ENCODE results near the gene SFTPB.

DNA sequence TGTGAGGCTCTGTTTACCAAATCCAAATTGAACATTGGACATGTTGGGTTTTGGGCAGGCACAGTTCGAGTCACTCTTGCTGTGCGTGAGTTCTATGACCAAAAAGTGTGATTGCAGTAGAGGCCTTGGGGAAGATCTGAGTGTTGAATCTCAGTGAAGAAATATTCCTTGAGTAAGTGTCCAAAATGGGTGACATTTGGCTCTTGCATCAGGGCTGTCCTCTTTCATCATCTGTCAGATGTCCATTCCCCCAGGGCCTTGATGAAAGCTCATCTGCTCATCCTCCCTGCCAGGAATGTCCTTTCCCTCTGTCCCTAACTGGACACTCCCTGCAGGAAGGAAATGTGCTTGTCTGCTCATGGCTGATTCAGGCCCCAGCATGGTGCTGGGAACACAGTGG, 6.4 kb upstream of the SFTPB start:
- TF ChIP-seq, protein P1, sequence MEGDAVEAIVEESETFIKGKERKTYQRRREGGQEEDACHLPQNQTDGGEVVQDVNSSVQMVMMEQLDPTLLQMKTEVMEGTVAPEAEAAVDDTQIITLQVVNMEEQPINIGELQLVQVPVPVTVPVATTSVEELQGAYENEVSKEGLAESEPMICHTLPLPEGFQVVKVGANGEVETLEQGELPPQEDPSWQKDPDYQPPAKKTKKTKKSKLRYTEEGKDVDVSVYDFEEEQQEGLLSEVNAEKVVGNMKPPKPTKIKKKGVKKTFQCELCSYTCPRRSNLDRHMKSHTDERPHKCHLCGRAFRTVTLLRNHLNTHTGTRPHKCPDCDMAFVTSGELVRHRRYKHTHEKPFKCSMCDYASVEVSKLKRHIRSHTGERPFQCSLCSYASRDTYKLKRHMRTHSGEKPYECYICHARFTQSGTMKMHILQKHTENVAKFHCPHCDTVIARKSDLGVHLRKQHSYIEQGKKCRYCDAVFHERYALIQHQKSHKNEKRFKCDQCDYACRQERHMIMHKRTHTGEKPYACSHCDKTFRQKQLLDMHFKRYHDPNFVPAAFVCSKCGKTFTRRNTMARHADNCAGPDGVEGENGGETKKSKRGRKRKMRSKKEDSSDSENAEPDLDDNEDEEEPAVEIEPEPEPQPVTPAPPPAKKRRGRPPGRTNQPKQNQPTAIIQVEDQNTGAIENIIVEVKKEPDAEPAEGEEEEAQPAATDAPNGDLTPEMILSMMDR (conservative IDR thresholded peaks at IDR 0.05; ENCODE audit: low read length), result no peak
- no peak for TF ChIP-seq EZH2phosphoT487 (IDR thresholded peaks at IDR 0.05; ENCODE audit: borderline replicate concordance, low read depth, low read length)
